ENCODE measurements around the gene LPIN2. TPM values are rescaled to one million over a fixed set of nuclear protein-coding genes. Genes with fewer than 3 reads are reported as not detected.

LPIN2 gene
- total RNA-seq, 1 donor from 2014 or later: 44.9 TPM

DNA sequence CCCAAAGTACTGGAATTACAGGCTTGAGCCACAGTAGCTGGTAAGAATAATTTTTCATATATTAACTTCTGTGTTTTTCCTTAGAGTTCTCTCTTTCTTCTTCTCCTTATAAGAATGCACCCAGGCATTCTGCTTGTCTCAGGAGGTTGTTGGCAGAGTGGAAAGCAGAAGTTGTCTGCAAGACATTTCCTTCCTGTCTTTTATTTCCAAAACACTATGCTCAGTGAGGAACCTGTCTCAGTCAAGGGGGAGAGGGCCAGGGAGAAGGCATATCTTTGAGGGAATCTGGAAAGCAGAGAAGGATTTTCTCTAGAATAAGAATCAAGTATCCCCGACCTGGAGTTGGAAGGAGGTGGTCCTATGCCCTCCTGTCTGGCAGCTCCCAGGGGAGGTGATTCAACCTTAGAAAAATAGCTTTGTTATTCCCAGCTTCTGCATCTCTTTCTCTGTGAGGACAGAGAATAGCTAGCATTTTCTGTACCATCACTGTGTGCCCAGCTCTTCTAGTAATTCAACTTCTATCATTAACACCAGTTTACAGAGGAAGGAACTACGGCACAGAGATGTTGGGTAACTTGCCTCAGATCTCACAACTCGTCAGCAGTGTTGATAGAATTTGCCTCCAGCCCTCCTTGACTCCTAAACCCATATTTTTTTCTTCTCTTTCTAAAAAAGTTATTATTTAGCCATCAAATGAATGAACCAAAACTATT lies 3.8 kb upstream of the LPIN2 start:
- Mint-ChIP-seq H3K4me3 (no peak overlapping the region), H3K4me1 (peaks cover 33% of the 10 kb centered on the region), H3K27me3 (ENCODE audit: low read depth) (no peaks in the 10 kb centered on the region), H3K9me3 (no peaks in the 10 kb centered on the region), H3K27ac (no peak overlapping the region), H3K36me3 (peaks cover 2% of the 10 kb centered on the region)
- TF ChIP-seq, protein P1, sequence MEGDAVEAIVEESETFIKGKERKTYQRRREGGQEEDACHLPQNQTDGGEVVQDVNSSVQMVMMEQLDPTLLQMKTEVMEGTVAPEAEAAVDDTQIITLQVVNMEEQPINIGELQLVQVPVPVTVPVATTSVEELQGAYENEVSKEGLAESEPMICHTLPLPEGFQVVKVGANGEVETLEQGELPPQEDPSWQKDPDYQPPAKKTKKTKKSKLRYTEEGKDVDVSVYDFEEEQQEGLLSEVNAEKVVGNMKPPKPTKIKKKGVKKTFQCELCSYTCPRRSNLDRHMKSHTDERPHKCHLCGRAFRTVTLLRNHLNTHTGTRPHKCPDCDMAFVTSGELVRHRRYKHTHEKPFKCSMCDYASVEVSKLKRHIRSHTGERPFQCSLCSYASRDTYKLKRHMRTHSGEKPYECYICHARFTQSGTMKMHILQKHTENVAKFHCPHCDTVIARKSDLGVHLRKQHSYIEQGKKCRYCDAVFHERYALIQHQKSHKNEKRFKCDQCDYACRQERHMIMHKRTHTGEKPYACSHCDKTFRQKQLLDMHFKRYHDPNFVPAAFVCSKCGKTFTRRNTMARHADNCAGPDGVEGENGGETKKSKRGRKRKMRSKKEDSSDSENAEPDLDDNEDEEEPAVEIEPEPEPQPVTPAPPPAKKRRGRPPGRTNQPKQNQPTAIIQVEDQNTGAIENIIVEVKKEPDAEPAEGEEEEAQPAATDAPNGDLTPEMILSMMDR (IDR thresholded peaks at IDR 0.05; ENCODE audit: unreplicated experiment): no peak
- no peak for DNase-seq (ENCODE audit: low spot score in 2 of 2, unreplicated experiment in 2 of 2)

- Mint-ChIP-seq H3K27ac (no peak overlapping the region), H3K36me3 (peaks cover 6% of the 10 kb centered on the region), H3K4me1 (peaks cover 40% of the 10 kb centered on the region), H3K27me3 (ENCODE audit: low read depth) (no peaks in the 10 kb centered on the region), H3K9me3 (no peaks in the 10 kb centered on the region), H3K4me3 (no peak overlapping the region)
- TF ChIP-seq, protein P1 (IDR thresholded peaks at IDR 0.05; ENCODE audit: unreplicated experiment): no peak
- no peak for DNase-seq (ENCODE audit: low spot score in 2 of 2, unreplicated experiment in 2 of 2)
These were observed 2.9 kb upstream of the LPIN2 start for GRCh38 chr18:3015851-3016250.

GRCh38 chr18:3015204-3015592 lies 2.3 kb upstream of the LPIN2 start:
- H3K36me3 Mint-ChIP-seq: peaks cover 11% of the 10 kb centered on the region
- no peak for DNase-seq (ENCODE audit: low spot score in 2 of 2, unreplicated experiment in 2 of 2)
- TF ChIP-seq, protein P1 (IDR thresholded peaks at IDR 0.05; ENCODE audit: unreplicated experiment): no peak
- no peak overlapping the region for H3K4me3 Mint-ChIP-seq
- H3K9me3 Mint-ChIP-seq: no peaks in the 10 kb centered on the region
- H3K27me3 Mint-ChIP-seq (ENCODE audit: low read depth): no peaks in the 10 kb centered on the region
- H3K4me1 Mint-ChIP-seq: peaks cover 47% of the 10 kb centered on the region
- H3K27ac Mint-ChIP-seq: peak overlapping the region; percentile 47

GRCh38 chr18:3014503-3015203 lies 1.7 kb upstream of the LPIN2 start:
- H3K4me3 Mint-ChIP-seq: no peak overlapping the region
- no peaks in the 10 kb centered on the region for H3K27me3 Mint-ChIP-seq (ENCODE audit: low read depth)
- TF ChIP-seq, protein P1 (IDR thresholded peaks at IDR 0.05; ENCODE audit: unreplicated experiment): no peak
- peak overlapping the region; percentile 47 for H3K27ac Mint-ChIP-seq
- no peak for DNase-seq (ENCODE audit: low spot score in 2 of 2, unreplicated experiment in 2 of 2)
- H3K36me3 Mint-ChIP-seq: peaks cover 14% of the 10 kb centered on the region
- peaks cover 52% of the 10 kb centered on the region for H3K4me1 Mint-ChIP-seq
- no peaks in the 10 kb centered on the region for H3K9me3 Mint-ChIP-seq

DNA sequence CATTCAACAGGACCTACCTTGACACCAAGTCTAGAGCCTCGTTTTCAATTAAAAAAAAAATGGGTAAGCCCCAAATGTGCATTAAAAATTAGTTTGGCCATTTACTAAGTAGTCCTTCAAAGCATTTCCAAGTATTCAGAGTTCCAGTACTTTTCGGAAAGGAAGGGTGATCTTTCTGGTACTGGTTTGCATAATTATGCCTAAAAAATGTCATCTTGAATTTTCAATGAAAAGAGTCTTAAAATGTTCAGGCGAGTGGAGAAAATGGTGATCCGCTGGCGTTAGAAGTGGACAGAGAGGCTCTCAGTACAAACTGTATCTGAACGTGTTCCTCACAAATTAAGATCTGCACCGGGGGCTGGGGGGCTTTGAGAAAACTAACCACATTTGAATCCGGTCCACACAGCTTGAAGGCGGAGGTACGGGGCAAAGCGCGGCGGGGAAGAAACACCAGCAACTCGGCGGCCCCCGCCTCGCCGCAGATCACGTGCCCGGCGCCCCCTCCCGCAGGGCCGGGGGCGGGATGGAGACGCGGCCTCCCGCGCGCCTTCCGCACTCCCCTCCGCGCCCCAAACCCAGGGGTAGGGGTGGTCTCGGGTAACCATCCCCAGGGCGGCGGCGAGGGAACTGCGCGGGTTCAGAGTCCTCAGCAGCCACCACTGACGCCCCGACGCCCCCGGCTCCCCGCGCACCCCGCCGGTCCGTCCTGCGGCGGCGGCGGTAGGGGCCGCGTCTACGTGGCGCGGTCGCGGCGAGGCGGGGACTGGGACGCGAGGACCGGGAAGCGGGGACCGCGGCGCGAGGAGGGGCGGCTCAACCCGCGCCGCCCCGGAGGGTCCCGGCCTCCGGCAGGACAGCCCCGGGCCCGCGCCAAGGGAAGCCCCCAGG lies 564 bp downstream of the LPIN2 start:
- H3K9me3 Mint-ChIP-seq: no peaks in the 10 kb centered on the region
- DNase-seq (ENCODE audit: low spot score in 2 of 2, unreplicated experiment in 2 of 2): peak in 1 of 2 experiments; percentile 69
- peaks cover 54% of the 10 kb centered on the region for H3K4me1 Mint-ChIP-seq
- TF ChIP-seq, protein P1 (IDR thresholded peaks at IDR 0.05; ENCODE audit: unreplicated experiment): no peak
- H3K27ac Mint-ChIP-seq: peak overlapping the region; percentile 92
- peaks cover 25% of the 10 kb centered on the region for H3K36me3 Mint-ChIP-seq
- no peaks in the 10 kb centered on the region for H3K27me3 Mint-ChIP-seq (ENCODE audit: low read depth)
- H3K4me3 Mint-ChIP-seq: peak overlapping the region; percentile 90
